ENCODE results near the gene PRDM11.

Gene PRDM11

DNA sequence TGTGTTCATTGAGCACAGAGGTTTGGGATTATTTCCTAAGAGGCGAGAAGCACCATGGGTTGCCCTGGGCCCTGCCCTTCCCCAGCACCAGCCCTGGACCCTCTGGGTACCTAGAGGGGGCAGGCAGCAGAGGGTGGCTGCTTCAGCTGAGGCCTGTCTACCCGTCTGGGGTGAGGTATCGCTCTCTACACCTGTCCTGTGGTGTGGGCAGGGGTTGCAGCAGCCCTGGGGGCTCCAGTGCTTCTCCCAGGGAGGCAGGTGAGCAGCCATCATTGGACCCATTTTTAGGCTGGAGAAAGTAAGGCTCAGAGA is 15.6 kb downstream of the PRDM11 start:
- no peaks in the 10 kb centered on the region for H3K9me3 Mint-ChIP-seq
- H3K27ac Mint-ChIP-seq, result peak overlapping the region in 2 of 3 experiments; percentile 56 to 76
- H3K27me3 Mint-ChIP-seq (ENCODE audit: low read depth), result no peaks in the 10 kb centered on the region
- no peak overlapping the region for H3K4me3 Mint-ChIP-seq
- H3K36me3 Mint-ChIP-seq (ENCODE audit: low read depth), result no peaks in the 10 kb centered on the region
- H3K4me1 Mint-ChIP-seq, result peaks cover 73% of the 10 kb centered on the region
- TF ChIP-seq CTCF (IDR thresholded peaks at IDR 0.05; ENCODE audit: unreplicated experiment in 3 of 3), result no peak

GRCh38 chr11:45162916-45163879 is 16.8 kb downstream of the PRDM11 start:
- peak overlapping the region in 2 of 3 experiments; percentile 76 to 83 for H3K27ac Mint-ChIP-seq
- H3K4me1 Mint-ChIP-seq, result peaks cover 61% of the 10 kb centered on the region
- no peaks in the 10 kb centered on the region for H3K27me3 Mint-ChIP-seq (ENCODE audit: low read depth)
- no peak for TF ChIP-seq CTCF (IDR thresholded peaks at IDR 0.05; ENCODE audit: unreplicated experiment in 3 of 3)
- H3K9me3 Mint-ChIP-seq, result no peaks in the 10 kb centered on the region
- H3K4me3 Mint-ChIP-seq, result no peak overlapping the region
- H3K36me3 Mint-ChIP-seq (ENCODE audit: low read depth), result no peaks in the 10 kb centered on the region

- Mint-ChIP-seq H3K36me3 (ENCODE audit: low read depth) (no peaks in the 10 kb centered on the region), H3K4me3 (peak overlapping the region in 1 of 3 experiments; percentile 14), H3K27me3 (ENCODE audit: low read depth) (no peaks in the 10 kb centered on the region), H3K27ac (peak overlapping the region in 1 of 3 experiments; percentile 43), H3K9me3 (no peaks in the 10 kb centered on the region), H3K4me1 (peaks cover 55% of the 10 kb centered on the region)
- TF ChIP-seq CTCF (IDR thresholded peaks at IDR 0.05; ENCODE audit: unreplicated experiment in 3 of 3), result no peak
Observed at GRCh38 chr11:45163956-45164575, 17.6 kb downstream of the PRDM11 start.

DNA sequence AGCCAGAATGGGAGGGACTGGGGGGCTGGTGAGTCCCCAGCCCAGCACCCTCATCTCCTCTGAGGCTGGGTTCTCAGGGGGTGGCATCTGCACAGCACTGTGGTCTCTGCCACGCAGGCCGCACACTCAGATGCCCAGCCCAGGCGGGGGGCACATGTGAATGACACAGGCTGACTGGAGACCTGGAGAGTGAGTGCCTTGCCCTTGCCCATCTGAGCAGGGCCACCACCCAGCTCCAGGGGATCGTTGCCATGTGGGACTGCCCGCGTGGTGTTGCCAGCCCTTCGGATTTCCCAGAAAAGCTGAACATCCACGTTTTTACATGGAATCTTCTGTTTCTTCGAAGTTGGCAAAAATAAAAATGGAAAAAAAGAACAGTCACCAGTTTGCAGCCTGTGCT is 18.9 kb downstream of the PRDM11 start:
- H3K36me3 Mint-ChIP-seq (ENCODE audit: low read depth), result no peaks in the 10 kb centered on the region
- H3K27me3 Mint-ChIP-seq (ENCODE audit: low read depth), result no peaks in the 10 kb centered on the region
- H3K4me3 Mint-ChIP-seq, result no peak overlapping the region
- H3K27ac Mint-ChIP-seq, result no peak overlapping the region
- no peak for TF ChIP-seq CTCF (IDR thresholded peaks at IDR 0.05; ENCODE audit: unreplicated experiment in 3 of 3)
- H3K9me3 Mint-ChIP-seq, result no peaks in the 10 kb centered on the region
- peaks cover 50% of the 10 kb centered on the region for H3K4me1 Mint-ChIP-seq

GRCh38 chr11:45165806-45166603 is 19.6 kb downstream of the PRDM11 start:
- H3K4me3 Mint-ChIP-seq, result no peak overlapping the region
- H3K27ac Mint-ChIP-seq, result no peak overlapping the region
- H3K36me3 Mint-ChIP-seq (ENCODE audit: low read depth), result no peaks in the 10 kb centered on the region
- no peak for TF ChIP-seq CTCF (IDR thresholded peaks at IDR 0.05; ENCODE audit: unreplicated experiment in 3 of 3)
- H3K4me1 Mint-ChIP-seq, result peaks cover 44% of the 10 kb centered on the region
- no peaks in the 10 kb centered on the region for H3K9me3 Mint-ChIP-seq
- no peaks in the 10 kb centered on the region for H3K27me3 Mint-ChIP-seq (ENCODE audit: low read depth)
